Measurements from ENCODE around the gene WFIKKN1. TPM values are rescaled to one million over a fixed set of nuclear protein-coding genes. Genes with fewer than 3 reads are reported as not detected.

The WFIKKN1 gene
- total RNA-seq (2014; rRNA removed; shearing (Covaris generic)) (6.8 and 11.2 TPM in 2 replicates), polyA plus RNA-seq (2016; fragmentation: Nextera tagmentation; extraction: Ambion mirVana) (3.5 and 4.0 TPM in 2 replicates)
- long read RNA-seq, full-length matches to known transcripts, result 13 of 13 reads
- long read RNA-seq, partial matches to known transcripts, result 0 of 13 reads
- long read RNA-seq, other reads (novel, unspliced or antisense), result 0 of 13 reads

- no peak within 1 kb of the TSS for H2AFZ ChIP-seq
- no peaks in the 10 kb centered on the region for H3K27me3 ChIP-seq (ENCODE audit: insufficient read depth)
- H3K36me3 Mint-ChIP-seq (ENCODE audit: low read depth), result no peaks in the 10 kb centered on the region; the same call in 2 of the 3 replicates
- ATAC-seq (peak; percentile 59), DNase-seq (ENCODE audit: low spot score) (peak; percentile 78)
- H3K27me3 Mint-ChIP-seq (ENCODE audit: insufficient read depth, low read depth, poor library complexity), result peaks cover 16% of the 10 kb centered on the region
- peak within 1 kb of the TSS; percentile 74 for H3K4me2 ChIP-seq
- peak within 1 kb of the TSS; percentile 46; the same call in 2 of the 3 replicates for H3K4me3 Mint-ChIP-seq
- peak within 1 kb of the TSS; percentile 89 for H3K27ac Mint-ChIP-seq
- no peaks in the 10 kb centered on the region for H3K9me3 Mint-ChIP-seq
- H3K4me1 Mint-ChIP-seq, result peaks cover 12% of the 10 kb centered on the region
- H3K9me2 ChIP-seq (ENCODE audit: insufficient read depth), result no peaks in the 10 kb centered on the region
- H4K20me1 ChIP-seq (replicated peaks; ENCODE audit: insufficient read depth), result no peaks in the 10 kb centered on the region
- H3K27ac ChIP-seq (ENCODE audit: low read depth), result peak within 1 kb of the TSS; percentile 74; the same call in 1 of the 2 replicates
- H3K79me2 ChIP-seq (replicated peaks; ENCODE audit: insufficient read depth), result no peaks in the 10 kb centered on the region; the same call in 1 of the 2 replicates
- peak within 1 kb of the TSS; percentile 51 for H3K4me3 ChIP-seq
- no peaks in the 10 kb centered on the region for H3F3A ChIP-seq (replicated peaks; ENCODE audit: low read depth)
- TF ChIP-seq POLR2AphosphoS5 (IDR thresholded peaks at IDR 0.05; ENCODE audit: low read depth), result peak; percentile 63; the same call in 1 of the 2 replicates
- TF ChIP-seq JUNB (IDR thresholded peaks at IDR 0.05; ENCODE audit: unreplicated experiment), result no peak
- peaks cover 13% of the 10 kb centered on the region for H3K4me1 ChIP-seq (ENCODE audit: insufficient read depth)
- H3K36me3 ChIP-seq (ENCODE audit: insufficient read depth), result no peaks in the 10 kb centered on the region
These were observed at the start of gene WFIKKN1 for GRCh38 chr16:630815-631405. WFIKKN1 (plus strand) TSS chr16:630985; CDS start chr16:631254, 269 bp downstream.

- H3K9me3 Mint-ChIP-seq, result no peaks in the 10 kb centered on the region; the same call in 2 of the 3 replicates
- H3K9me2 ChIP-seq (ENCODE audit: insufficient read depth), result no peaks in the 10 kb centered on the region
- TF ChIP-seq CTCF (conservative IDR thresholded peaks at IDR 0.05; ENCODE audit: low read depth in 2 of 2), result 0 out of 4 replicates have a peak, but pooled peaks of 1 of the 2 experiments have one; percentile 3
- no peak for TF ChIP-seq ZNF114 (CRISPR knock-in tag; IDR thresholded peaks at IDR 0.05)
These were observed 48.6 kb upstream of the WFIKKN1 start for GRCh38 chr16:582218-582613.

GRCh38 chr16:582614-583331 lies 48.0 kb upstream of the WFIKKN1 start:
- Histone ChIP-seq H3K27ac (ENCODE audit: low read depth) (no peak overlapping the region), H3K4me1 (ENCODE audit: insufficient read depth) (peaks cover 5% of the 10 kb centered on the region; the same call in 1 of the 2 replicates), H3K4me2 (peak overlapping the region; percentile 74; the same call in 1 of the 2 replicates), H2AFZ (no peak overlapping the region), H3K9me2 (ENCODE audit: insufficient read depth) (no peaks in the 10 kb centered on the region), H3K79me2 (replicated peaks; ENCODE audit: insufficient read depth) (peaks cover 3% of the 10 kb centered on the region), H4K20me1 (replicated peaks; ENCODE audit: insufficient read depth) (peaks cover 6% of the 10 kb centered on the region), H3K36me3 (ENCODE audit: insufficient read depth) (no peaks in the 10 kb centered on the region), H3F3A (replicated peaks; ENCODE audit: low read depth) (peaks cover 10% of the 10 kb centered on the region; the same call in 1 of the 2 replicates), H3K4me3 (no peak overlapping the region), H3K27me3 (ENCODE audit: insufficient read depth) (peaks cover 26% of the 10 kb centered on the region)
- H3K4me1 Mint-ChIP-seq, result peaks cover 7% of the 10 kb centered on the region
- H3K4me3 Mint-ChIP-seq, result no peak overlapping the region
- DNase-seq (ENCODE audit: low spot score), result peak; percentile 45
- peaks cover 18% of the 10 kb centered on the region for H3K27me3 Mint-ChIP-seq (ENCODE audit: insufficient read depth, low read depth, poor library complexity)
- peak; percentile 10 for ATAC-seq
- no peak overlapping the region for H3K27ac Mint-ChIP-seq
- H3K36me3 Mint-ChIP-seq (ENCODE audit: low read depth), result no peaks in the 10 kb centered on the region
- H3K9me3 Mint-ChIP-seq, result no peaks in the 10 kb centered on the region; the same call in 2 of the 3 replicates
- no peak for TF ChIP-seq EZH2phosphoT487 (IDR thresholded peaks at IDR 0.05; ENCODE audit: unreplicated experiment)
- TF ChIP-seq STAT1 (IDR thresholded peaks at IDR 0.05; ENCODE audit: unreplicated experiment), result no peak
- no peak for TF ChIP-seq CREB1 (CRISPR knock-in tag; IDR thresholded peaks at IDR 0.05; ENCODE audit: low read depth)
- TF ChIP-seq NANOG (IDR thresholded peaks at IDR 0.05; ENCODE audit: borderline replicate concordance), result no peak
- TF ChIP-seq REST (IDR thresholded peaks at IDR 0.05; ENCODE audit: unreplicated experiment), result no peak
- no peak for TF ChIP-seq ETS1 (IDR thresholded peaks at IDR 0.05)

More at GRCh38 chr16:582218-582613, 48.6 kb upstream of the WFIKKN1 start:
- Histone ChIP-seq H3K4me1 (ENCODE audit: insufficient read depth) (peaks cover 5% of the 10 kb centered on the region; the same call in 1 of the 2 replicates), H3K36me3 (ENCODE audit: insufficient read depth) (no peaks in the 10 kb centered on the region), H3K27me3 (ENCODE audit: insufficient read depth) (peaks cover 20% of the 10 kb centered on the region), H2AFZ (no peak overlapping the region), H4K20me1 (replicated peaks; ENCODE audit: insufficient read depth) (peaks cover under 1% of the 10 kb centered on the region; the same call in 1 of the 2 replicates), H3K79me2 (replicated peaks; ENCODE audit: insufficient read depth) (no peaks in the 10 kb centered on the region), H3K4me3 (no peak overlapping the region), H3K4me2 (no peak overlapping the region), H3K27ac (ENCODE audit: low read depth) (no peak overlapping the region), H3F3A (replicated peaks; ENCODE audit: low read depth) (peaks cover 10% of the 10 kb centered on the region; the same call in 1 of the 2 replicates)
- DNase-seq (ENCODE audit: low spot score) (peak; percentile 26), ATAC-seq (no peak)
- peaks cover 4% of the 10 kb centered on the region; the same call in 2 of the 3 replicates for H3K4me1 Mint-ChIP-seq
- H3K27ac Mint-ChIP-seq, result no peak overlapping the region
- H3K4me3 Mint-ChIP-seq, result no peak overlapping the region
- peaks cover 17% of the 10 kb centered on the region for H3K27me3 Mint-ChIP-seq (ENCODE audit: insufficient read depth, low read depth, poor library complexity)
- no peaks in the 10 kb centered on the region for H3K36me3 Mint-ChIP-seq (ENCODE audit: low read depth)

Data from GM23338 (cell line).